GM23338 (cell line): Measurements from ENCODE around the gene MVB12B. TPM values are rescaled to one million over a fixed set of nuclear protein-coding genes. Genes with fewer than 3 reads are reported as not detected.

Source experiments
- ATAC-seq: fragments of 200-7000 bp; cut with Tn5 transposase; 3 replicates; pipeline ENCODE4 v1.9.1; 2020
- DNase-seq: peaks from one replicate; pipeline ENCODE4 v3.0.0-alpha.2; 2015; ENCODE audit warnings: low spot score
- H2AFZ ChIP-seq: fragments of 200-600 bp; sonication (generic); 2 replicates; pipeline ENCODE4 v1.8.0; 2016; ENCODE audit warnings: antibody characterized with exemption, mild to moderate bottlenecking, moderate library complexity
- H3F3A ChIP-seq: fragments of 200-600 bp; sonication (generic); replicated peaks from 2 replicates; pipeline ENCODE4 v1.8.0; 2017; ENCODE audit warnings: antibody characterized with exemption, mixed run types, low read depth
- H3K27ac ChIP-seq: fragments of 200-600 bp; sonication (generic); 2 replicates; pipeline ENCODE4 v1.6.1; 2016; ENCODE audit warnings: low read depth
- H3K27me3 ChIP-seq: fragments of 200-600 bp; sonication (generic); 2 replicates; pipeline ENCODE4 v1.8.0; 2016; ENCODE audit warnings: mild to moderate bottlenecking, mixed run types, moderate library complexity; ENCODE audit not compliant: insufficient read depth
- H3K36me3 ChIP-seq: fragments of 200-600 bp; sonication (generic); 2 replicates; pipeline ENCODE4 v1.8.0; 2016; ENCODE audit warnings: mild to moderate bottlenecking; ENCODE audit not compliant: insufficient read depth
- H3K4me1 ChIP-seq: fragments of 200-600 bp; sonication (generic); 2 replicates; pipeline ENCODE4 v1.8.0; 2016; ENCODE audit warnings: mild to moderate bottlenecking, moderate library complexity; ENCODE audit not compliant: insufficient read depth
- H3K4me2 ChIP-seq: fragments of 200-600 bp; sonication (generic); 2 replicates; pipeline ENCODE4 v1.7.1; 2017; ENCODE audit warnings: mixed run types
- H3K4me3 ChIP-seq: fragments of 200-600 bp; sonication (generic); 2 replicates; pipeline ENCODE4 v1.6.1; 2016; ENCODE audit warnings: mixed run types
- H3K79me2 ChIP-seq: fragments of 200-600 bp; sonication (generic); replicated peaks from 2 replicates; pipeline ENCODE4 v1.8.0; 2017; ENCODE audit warnings: mild to moderate bottlenecking; ENCODE audit not compliant: insufficient read depth
- H3K9me2 ChIP-seq: fragments of 200-600 bp; sonication (generic); 2 replicates; pipeline ENCODE4 v1.8.0; 2017; ENCODE audit not compliant: insufficient read depth
- H4K20me1 ChIP-seq: fragments of 200-600 bp; sonication (generic); replicated peaks from 2 replicates; pipeline ENCODE4 v1.8.0; 2017; ENCODE audit warnings: mild to moderate bottlenecking; ENCODE audit not compliant: insufficient read depth
- H3K27ac Mint-ChIP-seq: 2 replicates; pipeline ENCODE4 v1.8.0; 2020; ENCODE audit warnings: inconsistent platforms, mild to moderate bottlenecking, moderate library complexity, mixed read lengths
- H3K27me3 Mint-ChIP-seq: 3 replicates; pipeline ENCODE4 v1.8.0; 2022; ENCODE audit warnings: low read depth, mild to moderate bottlenecking, moderate library complexity, mixed read lengths, inconsistent platforms; ENCODE audit not compliant: insufficient read depth, poor library complexity
- H3K36me3 Mint-ChIP-seq: 3 replicates; pipeline ENCODE4 v1.8.0; 2021; ENCODE audit warnings: low read depth, mild to moderate bottlenecking, inconsistent platforms, moderate library complexity, mixed read lengths
- H3K4me1 Mint-ChIP-seq: 3 replicates; pipeline ENCODE4 v1.8.0; 2020; ENCODE audit warnings: mild to moderate bottlenecking, inconsistent platforms, mixed read lengths
- H3K4me3 Mint-ChIP-seq: 3 replicates; pipeline ENCODE4 v1.8.0; 2021; ENCODE audit warnings: moderate library complexity, mild to moderate bottlenecking, inconsistent platforms, mixed read lengths
- H3K9me3 Mint-ChIP-seq: 3 replicates; pipeline ENCODE4 v1.8.0; 2020; ENCODE audit warnings: moderate library complexity, mild to moderate bottlenecking, inconsistent platforms, mixed read lengths
- CREB1 ChIP-seq: fragments of 250-450 bp; sonication (Bioruptor Pico); IDR thresholded peaks from 2 replicates; pipeline ENCODE4 v1.5.0; 2020; ENCODE audit warnings: low read depth, mild to moderate bottlenecking, moderate library complexity
- EZH2 ChIP-seq: fragments of 200-600 bp; sonication (generic); IDR thresholded peaks from one replicate; pipeline ENCODE4 v1.8.0; 2017; ENCODE audit warnings: antibody characterized with exemption, mild to moderate bottlenecking, low read depth; ENCODE audit not compliant: unreplicated experiment
- EZH2phosphoT487 ChIP-seq: fragments of 200-600 bp; sonication (generic); IDR thresholded peaks from one replicate; pipeline ENCODE4 v1.8.1; 2018; ENCODE audit warnings: antibody characterized with exemption; ENCODE audit not compliant: unreplicated experiment
- JUNB ChIP-seq: IDR thresholded peaks from one replicate; pipeline ENCODE4 v1.6.1; 2016; ENCODE audit warnings: antibody characterized with exemption; ENCODE audit not compliant: unreplicated experiment
- NANOG ChIP-seq: IDR thresholded peaks from 2 replicates; pipeline ENCODE4 v1.6.1; 2016; ENCODE audit warnings: antibody characterized with exemption, borderline replicate concordance
- ZNF114 ChIP-seq: fragments of 250-450 bp; sonication (Bioruptor Pico); IDR thresholded peaks from 2 replicates; pipeline ENCODE4 v1.5.0; 2020; ENCODE audit warnings: mild to moderate bottlenecking, moderate library complexity
- ZNF331 ChIP-seq: fragments of 250-450 bp; sonication (Bioruptor Pico); IDR thresholded peaks from 2 replicates; pipeline ENCODE4 v1.5.0; 2020; ENCODE audit warnings: low read depth, mild to moderate bottlenecking, moderate library complexity
- polyA plus RNA-seq: library from polyadenylated mRNA; unstranded; fragments of >200 nt; fragmentation: Nextera tagmentation; extraction: Ambion mirVana; gene quantifications from 2 replicates; pipeline ENCODE4 v1.2.1, GENCODE V29; 2016
- total RNA-seq: library from RNA; depleted of rRNA; stranded (reverse); fragments of >200 nt; shearing (Covaris generic); gene quantifications from 2 replicates; pipeline ENCODE4 v1.2.3, GENCODE V29; 2014
- TF ChIP-seq, protein P1 (sequence below), 2 experiments: fragments of 200-600 bp in 1 of 2; sonication (generic) in 1 of 2; conservative IDR thresholded peaks; 2 replicates each; pipeline versions ENCODE4 v1.5.1 to v1.6.1; 2016 to 2017; ENCODE audit warnings: antibody characterized with exemption in 2 of 2, low read depth in 2 of 2, mild to moderate bottlenecking in 2 of 2, moderate library complexity in 1 of 2
- TF ChIP-seq, protein P2 (sequence below): IDR thresholded peaks from 2 replicates; pipeline ENCODE4 v1.6.1; 2016; ENCODE audit warnings: antibody characterized with exemption
- TF ChIP-seq, protein P3 (sequence below): IDR thresholded peaks from one replicate; pipeline ENCODE4 v1.6.1; 2018; ENCODE audit warnings: antibody characterized with exemption; ENCODE audit not compliant: unreplicated experiment

The MVB12B gene
- total and polyA plus RNA-seq, 2 experiments from 2014 or later: 1.9 to 6.6 TPM

DNA sequence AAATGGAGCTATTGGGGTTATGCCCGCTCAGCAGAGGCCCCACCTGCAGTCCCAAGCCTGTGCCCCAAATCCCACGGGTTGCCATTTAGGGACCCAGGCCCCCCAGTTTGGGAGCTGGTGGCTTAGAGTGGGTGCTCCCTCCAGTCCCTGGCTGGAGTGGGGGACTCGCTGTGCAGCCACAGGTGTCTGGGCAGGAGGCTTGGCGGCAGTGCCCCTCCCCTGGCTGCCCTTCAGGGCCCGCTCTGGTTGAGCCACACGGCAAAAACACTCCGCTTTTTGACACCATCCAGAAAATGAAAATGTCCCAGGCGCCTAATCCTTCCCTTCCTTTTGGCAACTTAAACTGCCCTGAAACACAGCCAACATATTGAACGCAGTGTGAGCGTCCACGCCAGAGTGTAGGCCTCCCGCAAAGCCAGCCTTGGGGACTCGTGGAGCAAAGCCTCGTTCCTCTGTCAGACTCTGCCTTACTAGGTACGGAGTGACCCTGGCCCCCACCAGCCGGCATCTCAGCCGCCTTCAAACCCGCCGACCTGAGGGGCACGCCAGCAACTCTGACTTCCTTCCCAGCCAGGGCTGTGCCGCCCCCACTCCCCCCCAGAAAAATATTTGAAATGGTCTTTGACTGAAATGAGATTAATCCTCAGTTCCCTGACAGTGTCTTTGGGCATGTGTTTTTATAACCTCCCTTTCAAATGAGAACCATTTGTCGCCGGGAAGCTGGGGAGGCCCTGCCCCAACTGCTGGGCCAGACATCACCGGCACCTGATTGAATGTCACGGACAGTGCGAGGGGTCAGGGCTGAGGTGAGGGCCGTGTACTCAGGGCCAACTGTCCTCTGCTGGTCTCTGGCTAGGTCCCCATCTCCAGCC, 188.6 kb downstream of the MVB12B start:
- Histone ChIP-seq H3K27ac (no peak overlapping the region), H3K4me1 (peaks cover 18% of the 10 kb centered on the region), H3K79me2 (no peaks in the 10 kb centered on the region), H3K36me3 (no peaks in the 10 kb centered on the region), H3F3A (0 out of 2 replicates have a peak, but pooled peaks cover 5% of the 10 kb centered on the region), H3K4me2 (no peak overlapping the region), H2AFZ (peak overlapping the region; percentile 91; the same call in 1 of the 2 replicates), H3K27me3 (peaks cover 10% of the 10 kb centered on the region), H3K9me2 (no peaks in the 10 kb centered on the region), H4K20me1 (no peaks in the 10 kb centered on the region), H3K4me3 (no peak overlapping the region)
- peaks cover 39% of the 10 kb centered on the region for H3K4me1 Mint-ChIP-seq
- peaks cover 14% of the 10 kb centered on the region for H3K27me3 Mint-ChIP-seq
- H3K27ac Mint-ChIP-seq: peak overlapping the region; percentile 66; the same call in 1 of the 2 replicates
- no peaks in the 10 kb centered on the region; the same call in 2 of the 3 replicates for H3K9me3 Mint-ChIP-seq
- no peaks in the 10 kb centered on the region for H3K36me3 Mint-ChIP-seq
- DNase-seq: no peak
- no peak overlapping the region for H3K4me3 Mint-ChIP-seq
- TF ChIP-seq CREB1 (no peak), NANOG (no peak), ZNF331 (CRISPR knock-in tag) (no peak), EZH2 (no peak), EZH2phosphoT487 (no peak), JUNB (no peak), ZNF114 (no peak)
- TF ChIP-seq, protein P1, sequence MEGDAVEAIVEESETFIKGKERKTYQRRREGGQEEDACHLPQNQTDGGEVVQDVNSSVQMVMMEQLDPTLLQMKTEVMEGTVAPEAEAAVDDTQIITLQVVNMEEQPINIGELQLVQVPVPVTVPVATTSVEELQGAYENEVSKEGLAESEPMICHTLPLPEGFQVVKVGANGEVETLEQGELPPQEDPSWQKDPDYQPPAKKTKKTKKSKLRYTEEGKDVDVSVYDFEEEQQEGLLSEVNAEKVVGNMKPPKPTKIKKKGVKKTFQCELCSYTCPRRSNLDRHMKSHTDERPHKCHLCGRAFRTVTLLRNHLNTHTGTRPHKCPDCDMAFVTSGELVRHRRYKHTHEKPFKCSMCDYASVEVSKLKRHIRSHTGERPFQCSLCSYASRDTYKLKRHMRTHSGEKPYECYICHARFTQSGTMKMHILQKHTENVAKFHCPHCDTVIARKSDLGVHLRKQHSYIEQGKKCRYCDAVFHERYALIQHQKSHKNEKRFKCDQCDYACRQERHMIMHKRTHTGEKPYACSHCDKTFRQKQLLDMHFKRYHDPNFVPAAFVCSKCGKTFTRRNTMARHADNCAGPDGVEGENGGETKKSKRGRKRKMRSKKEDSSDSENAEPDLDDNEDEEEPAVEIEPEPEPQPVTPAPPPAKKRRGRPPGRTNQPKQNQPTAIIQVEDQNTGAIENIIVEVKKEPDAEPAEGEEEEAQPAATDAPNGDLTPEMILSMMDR (conservative IDR thresholded peaks at IDR 0.05; ENCODE audit: low read depth in 2 of 2): no peak
- TF ChIP-seq, protein P2, sequence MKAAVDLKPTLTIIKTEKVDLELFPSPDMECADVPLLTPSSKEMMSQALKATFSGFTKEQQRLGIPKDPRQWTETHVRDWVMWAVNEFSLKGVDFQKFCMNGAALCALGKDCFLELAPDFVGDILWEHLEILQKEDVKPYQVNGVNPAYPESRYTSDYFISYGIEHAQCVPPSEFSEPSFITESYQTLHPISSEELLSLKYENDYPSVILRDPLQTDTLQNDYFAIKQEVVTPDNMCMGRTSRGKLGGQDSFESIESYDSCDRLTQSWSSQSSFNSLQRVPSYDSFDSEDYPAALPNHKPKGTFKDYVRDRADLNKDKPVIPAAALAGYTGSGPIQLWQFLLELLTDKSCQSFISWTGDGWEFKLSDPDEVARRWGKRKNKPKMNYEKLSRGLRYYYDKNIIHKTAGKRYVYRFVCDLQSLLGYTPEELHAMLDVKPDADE: no peak
- TF ChIP-seq, protein P3, sequence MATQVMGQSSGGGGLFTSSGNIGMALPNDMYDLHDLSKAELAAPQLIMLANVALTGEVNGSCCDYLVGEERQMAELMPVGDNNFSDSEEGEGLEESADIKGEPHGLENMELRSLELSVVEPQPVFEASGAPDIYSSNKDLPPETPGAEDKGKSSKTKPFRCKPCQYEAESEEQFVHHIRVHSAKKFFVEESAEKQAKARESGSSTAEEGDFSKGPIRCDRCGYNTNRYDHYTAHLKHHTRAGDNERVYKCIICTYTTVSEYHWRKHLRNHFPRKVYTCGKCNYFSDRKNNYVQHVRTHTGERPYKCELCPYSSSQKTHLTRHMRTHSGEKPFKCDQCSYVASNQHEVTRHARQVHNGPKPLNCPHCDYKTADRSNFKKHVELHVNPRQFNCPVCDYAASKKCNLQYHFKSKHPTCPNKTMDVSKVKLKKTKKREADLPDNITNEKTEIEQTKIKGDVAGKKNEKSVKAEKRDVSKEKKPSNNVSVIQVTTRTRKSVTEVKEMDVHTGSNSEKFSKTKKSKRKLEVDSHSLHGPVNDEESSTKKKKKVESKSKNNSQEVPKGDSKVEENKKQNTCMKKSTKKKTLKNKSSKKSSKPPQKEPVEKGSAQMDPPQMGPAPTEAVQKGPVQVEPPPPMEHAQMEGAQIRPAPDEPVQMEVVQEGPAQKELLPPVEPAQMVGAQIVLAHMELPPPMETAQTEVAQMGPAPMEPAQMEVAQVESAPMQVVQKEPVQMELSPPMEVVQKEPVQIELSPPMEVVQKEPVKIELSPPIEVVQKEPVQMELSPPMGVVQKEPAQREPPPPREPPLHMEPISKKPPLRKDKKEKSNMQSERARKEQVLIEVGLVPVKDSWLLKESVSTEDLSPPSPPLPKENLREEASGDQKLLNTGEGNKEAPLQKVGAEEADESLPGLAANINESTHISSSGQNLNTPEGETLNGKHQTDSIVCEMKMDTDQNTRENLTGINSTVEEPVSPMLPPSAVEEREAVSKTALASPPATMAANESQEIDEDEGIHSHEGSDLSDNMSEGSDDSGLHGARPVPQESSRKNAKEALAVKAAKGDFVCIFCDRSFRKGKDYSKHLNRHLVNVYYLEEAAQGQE: no peak
- no peak for ATAC-seq
